Transverse colon (tissue), 4 donors: Measurements from ENCODE around the gene VSTM4. TPM values are rescaled to one million over a fixed set of nuclear protein-coding genes. Genes with fewer than 3 reads are reported as not detected.

Source experiments
- DNase-seq: peaks from one replicate; pipeline ENCODE4 v3.0.0-alpha.2; 2019
- H3K27ac ChIP-seq, 4 donors: fragments of 200-600 bp; sonication (generic); 2 replicates each; pipeline ENCODE4 v1.5.1; 2016 to 2018; ENCODE audit warnings: inconsistent platforms in 4 of 4
- H3K27me3 ChIP-seq: fragments of 200-600 bp; sonication (generic); 2 replicates; pipeline ENCODE4 v1.5.1; 2017; ENCODE audit warnings: inconsistent platforms
- H3K36me3 ChIP-seq, 4 donors: fragments of 200-600 bp; sonication (generic); 2 replicates each; pipeline ENCODE4 v1.5.1; 2017 to 2019; ENCODE audit warnings: inconsistent platforms in 4 of 4
- H3K4me1 ChIP-seq, 4 donors: fragments of 200-600 bp; sonication (generic); 2 replicates each; pipeline ENCODE4 v1.5.1; 2017 to 2020; ENCODE audit warnings: inconsistent platforms in 4 of 4
- H3K4me3 ChIP-seq, 4 donors: fragments of 200-600 bp; sonication (generic); 1 replicate in 1 of 4; 2 replicates in 3 of 4; pipeline versions ENCODE4 v1.5.1 to v1.6.1; 2017 to 2019; ENCODE audit warnings: inconsistent platforms in 4 of 4
- H3K9me3 ChIP-seq, 2 donors: fragments of 200-600 bp; sonication (generic); 2 replicates each; pipeline ENCODE4 v1.5.1; 2017 to 2019; ENCODE audit warnings: inconsistent platforms in 2 of 2
- CTCF ChIP-seq, 5 experiments: fragments of 200-600 bp in 3 of 5; fragments of 450-650 bp in 2 of 5; sonication (generic) in 3 of 5; IDR thresholded peaks; 1 replicate in 2 of 5; 2 replicates in 3 of 5; pipeline ENCODE4 v1.5.1; 2016 to 2017; ENCODE audit warnings: antibody characterized with exemption in 5 of 5, inconsistent platforms in 3 of 5, mild to moderate bottlenecking in 2 of 5, moderate library complexity in 1 of 5
- EP300 ChIP-seq: sonication (generic); formaldehyde crosslinking; IDR thresholded peaks from one replicate; pipeline ENCODE4 v1.6.1; 2017; ENCODE audit warnings: antibody characterized with exemption, low read depth
- POLR2A ChIP-seq: fragments of 450-650 bp; IDR thresholded peaks from one replicate; pipeline ENCODE4 v1.6.1; 2016; ENCODE audit warnings: antibody characterized with exemption, mild to moderate bottlenecking, moderate library complexity
- POLR2AphosphoS5 ChIP-seq, 3 donors: sonication (generic); formaldehyde crosslinking; IDR thresholded peaks; one replicate each; pipeline ENCODE4 v1.6.1; 2016; ENCODE audit warnings: antibody characterized with exemption in 3 of 3
- WGBS, 2 donors: methylation state at CpG; one replicate each; pipeline ENCODE4 v1.1.5; 2018; ENCODE audit warnings: low coverage in 1 of 2; 5-methylcytosine and 5-hydroxymethylcytosine counted together
- in situ Hi-C, 4 donors: fragments of 200-750 bp; cut with MboI; loops; one replicate each; pipeline versions ENCODE4 v1.15.0 to v1.15.1; 2017; ENCODE audit warnings: low sequenced_read_pairs in 3 of 4, low pct_ligation_motif_present in 1 of 4, low pct_unique_long_range_greater_than_20kb in 1 of 4
- intact Hi-C: fragments of 100-400 bp; cut with DNase I; formaldehyde crosslinking; loops from one replicate; pipeline ENCODE4 v1.15.1; 2023; ENCODE audit warnings: low total_unique reads
- total RNA-seq, 4 donors: library from RNA; depleted of rRNA; stranded (reverse); fragments of >200 nt; gene quantifications; one replicate each; pipeline ENCODE4 v1.1.0, GENCODE V29; 2016

The VSTM4 gene
- total RNA-seq, 4 donors from 2014 or later, result 2.2 to 6.0 (median 3.9) TPM

GRCh38 chr10:49099046-49099445 lies 16.3 kb downstream of the VSTM4 start:
- in situ Hi-C loops, result no loop called here
- H3K9me3 ChIP-seq, result no peaks in the 10 kb centered on the region
- no peaks in the 10 kb centered on the region for H3K36me3 ChIP-seq
- 72 to 79% methylated on average over 8 of the region's 8 CpGs for WGBS, 2 donors
- TF ChIP-seq CTCF (IDR thresholded peaks at IDR 0.05) (no peak), EP300 (no peak), POLR2AphosphoS5 (IDR thresholded peaks at IDR 0.05) (no peak)
- H3K4me1 ChIP-seq, result no peaks in the 10 kb centered on the region
- H3K27me3 ChIP-seq, result no peaks in the 10 kb centered on the region
- intact Hi-C loops, result no loop called here
- no peak overlapping the region for H3K27ac ChIP-seq
- no peak overlapping the region for H3K4me3 ChIP-seq
- DNase-seq, result no peak

- intact Hi-C loops (loop anchor here (1.0 kb wide), 1 partner anchor 31 kb away; no protein-coding TSS in a partner anchor), in situ Hi-C loops (no loop called here)
- TF ChIP-seq CTCF (IDR thresholded peaks at IDR 0.05) (no peak), POLR2AphosphoS5 (IDR thresholded peaks at IDR 0.05) (no peak), EP300 (no peak), POLR2A (no peak)
- Histone ChIP-seq H3K9me3 (no peaks in the 10 kb centered on the region), H3K27me3 (no peaks in the 10 kb centered on the region), H3K4me3 (no peak overlapping the region), H3K36me3 (no peaks in the 10 kb centered on the region), H3K27ac (no peak overlapping the region), H3K4me1 (no peaks in the 10 kb centered on the region)
- DNase-seq, result no peak
- WGBS, 2 donors, result 85 to 100% methylated on average over 1 to 5 of the region's 8 CpGs
Measured at GRCh38 chr10:49096890-49097445, 18.4 kb downstream of the VSTM4 start.

GRCh38 chr10:49094646-49095045 lies 20.7 kb downstream of the VSTM4 start:
- Histone ChIP-seq H3K4me1 (peaks cover 0 to 8% (median 3%) of the 10 kb centered on the region in 4 donors), H3K36me3 (no peaks in the 10 kb centered on the region), H3K27me3 (no peaks in the 10 kb centered on the region), H3K4me3 (no peak overlapping the region), H3K9me3 (no peaks in the 10 kb centered on the region), H3K27ac (no peak overlapping the region)
- TF ChIP-seq EP300, result no peak
- TF ChIP-seq POLR2AphosphoS5 (IDR thresholded peaks at IDR 0.05), result no peak
- no peak for TF ChIP-seq POLR2A
- TF ChIP-seq CTCF (IDR thresholded peaks at IDR 0.05), result no peak
- DNase-seq, result no peak
- intact Hi-C loops (no loop called here), in situ Hi-C loops (no loop called here)
- WGBS, 2 donors, result 68% methylated on average over 4 of the region's 4 CpGs; no CpG with 5 or more reads in 1 of the 2 donors

GRCh38 chr10:49093922-49094321 lies 21.4 kb downstream of the VSTM4 start:
- no peak for TF ChIP-seq POLR2A
- TF ChIP-seq EP300, result no peak
- no peak for TF ChIP-seq CTCF (IDR thresholded peaks at IDR 0.05)
- no peak for TF ChIP-seq POLR2AphosphoS5 (IDR thresholded peaks at IDR 0.05)
- DNase-seq, result no peak
- in situ Hi-C loops, result no loop called here
- WGBS, 2 donors, result 89 to 95% methylated on average over 9 to 10 of the region's 10 CpGs
- peaks cover 0 to 8% (median 3%) of the 10 kb centered on the region in 4 donors for H3K4me1 ChIP-seq
- intact Hi-C loops, result no loop called here
- no peaks in the 10 kb centered on the region for H3K27me3 ChIP-seq
- H3K4me3 ChIP-seq, result no peak overlapping the region
- H3K27ac ChIP-seq, result no peak overlapping the region
- H3K36me3 ChIP-seq, result no peaks in the 10 kb centered on the region
- no peaks in the 10 kb centered on the region for H3K9me3 ChIP-seq
